Muscle of leg (tissue), 11 donors: ENCODE results near the gene ITGA11. TPM values are rescaled to one million over a fixed set of nuclear protein-coding genes. Genes with fewer than 3 reads are reported as not detected.

Experiments
- DNase-seq: peaks from one replicate; pipeline ENCODE4 v3.0.0; 2013
- H3K27ac ChIP-seq: one replicate; pipeline ENCODE4 v1.5.1; 2013; ENCODE audit warnings: mild to moderate bottlenecking, low read length, control low read depth
- H3K27me3 ChIP-seq: one replicate; pipeline ENCODE4 v1.6.1; 2013; ENCODE audit warnings: low read length; ENCODE audit not compliant: control insufficient read depth, insufficient read depth
- H3K36me3 ChIP-seq: one replicate; pipeline ENCODE4 v1.6.1; 2013; ENCODE audit warnings: low read length; ENCODE audit not compliant: control insufficient read depth, insufficient read depth
- H3K4me1 ChIP-seq: one replicate; pipeline ENCODE4 v1.6.1; 2013; ENCODE audit warnings: low read length; ENCODE audit not compliant: control insufficient read depth, insufficient read depth
- H3K4me3 ChIP-seq: one replicate; pipeline ENCODE4 v1.5.1; 2013; ENCODE audit warnings: low read length, control low read depth
- H3K9me3 ChIP-seq: replicated peaks from 2 replicates; pipeline ENCODE4 v1.6.1; 2013; ENCODE audit warnings: low read depth, low read length; ENCODE audit not compliant: control insufficient read depth
- WGBS: methylation state at CpG from one replicate; pipeline ENCODE4 v1.1.5; 2013; ENCODE audit warnings: missing lambda C conversion rate; ENCODE audit not compliant: insufficient coverage; 5-methylcytosine and 5-hydroxymethylcytosine counted together
- polyA plus RNA-seq, 8 donors: library from polyadenylated mRNA; unstranded; fragments of 120-200 nt; gene quantifications; one replicate each; pipeline versions ENCODE4 v1.2.1 to v1.2.3, GENCODE V29; 2013; ENCODE audit warnings: inconsistent platforms in 1 of 8, low replicate concordance in 1 of 8; ENCODE audit not compliant: insufficient read length in 8 of 8, insufficient read depth in 1 of 8
- total RNA-seq: library from RNA; stranded (reverse); fragments of 120-200 nt; gene quantifications from one replicate; pipeline ENCODE4 v1.2.4, GENCODE V29; 2013

The ITGA11 gene
- total and polyA plus RNA-seq, 9 donors, result 1.8 to 17.9 (median 5.5) TPM

GRCh38 chr15:68353421-68354135, 78.4 kb downstream of the ITGA11 start:
- H3K4me1 ChIP-seq, result peaks cover 15% of the 10 kb centered on the region
- no peak overlapping the region for H3K4me3 ChIP-seq
- H3K27ac ChIP-seq, result no peak overlapping the region
- 83% methylated on average over 3 of the region's 7 CpGs for WGBS
- DNase-seq, result no peak
- no peaks in the 10 kb centered on the region for H3K27me3 ChIP-seq
- H3K36me3 ChIP-seq, result no peaks in the 10 kb centered on the region
- H3K9me3 ChIP-seq, result peaks cover 4% of the 10 kb centered on the region

GRCh38 chr15:68352401-68353062, 79.4 kb downstream of the ITGA11 start:
- Histone ChIP-seq H3K4me1 (peaks cover 25% of the 10 kb centered on the region), H3K9me3 (peaks cover 4% of the 10 kb centered on the region), H3K27ac (no peak overlapping the region), H3K36me3 (no peaks in the 10 kb centered on the region), H3K4me3 (no peak overlapping the region), H3K27me3 (no peaks in the 10 kb centered on the region)
- peak; percentile 50 for DNase-seq
- WGBS, result 79% methylated on average over 7 of the region's 10 CpGs

- no peaks in the 10 kb centered on the region for H3K9me3 ChIP-seq
- H3K36me3 ChIP-seq, result no peaks in the 10 kb centered on the region
- H3K27ac ChIP-seq, result no peak overlapping the region
- peak; percentile 48 for DNase-seq
- 39% methylated on average over 2 of the region's 6 CpGs for WGBS
- no peak overlapping the region for H3K4me3 ChIP-seq
- H3K4me1 ChIP-seq, result peaks cover 50% of the 10 kb centered on the region
- no peaks in the 10 kb centered on the region for H3K27me3 ChIP-seq
These were observed 82.8 kb downstream of the ITGA11 start for GRCh38 chr15:68349151-68349550.

- no peak overlapping the region for H3K27ac ChIP-seq
- no peak overlapping the region for H3K4me3 ChIP-seq
- H3K27me3 ChIP-seq, result no peaks in the 10 kb centered on the region
- WGBS, result 63% methylated on average over 6 of the region's 9 CpGs
- no peaks in the 10 kb centered on the region for H3K9me3 ChIP-seq
- no peak for DNase-seq
- peaks cover 55% of the 10 kb centered on the region for H3K4me1 ChIP-seq
- no peaks in the 10 kb centered on the region for H3K36me3 ChIP-seq
These were observed 83.4 kb downstream of the ITGA11 start for GRCh38 chr15:68348606-68349005.

GRCh38 chr15:68348081-68348480, 83.9 kb downstream of the ITGA11 start:
- no peaks in the 10 kb centered on the region for H3K27me3 ChIP-seq
- no peaks in the 10 kb centered on the region for H3K9me3 ChIP-seq
- no peak overlapping the region for H3K4me3 ChIP-seq
- 67% methylated on average over 6 of the region's 6 CpGs for WGBS
- no peak overlapping the region for H3K27ac ChIP-seq
- H3K36me3 ChIP-seq, result no peaks in the 10 kb centered on the region
- DNase-seq, result no peak
- H3K4me1 ChIP-seq, result peaks cover 60% of the 10 kb centered on the region

GRCh38 chr15:68347392-68347791, 84.6 kb downstream of the ITGA11 start:
- 60% methylated on average over 1 of the region's 7 CpGs for WGBS
- no peaks in the 10 kb centered on the region for H3K36me3 ChIP-seq

GRCh38 chr15:68346979-68347378, 85.0 kb downstream of the ITGA11 start:
- no peak overlapping the region for H3K27ac ChIP-seq
- H3K27me3 ChIP-seq, result no peaks in the 10 kb centered on the region
- 70% methylated on average over 2 of the region's 6 CpGs for WGBS
- peaks cover 66% of the 10 kb centered on the region for H3K4me1 ChIP-seq
- H3K36me3 ChIP-seq, result no peaks in the 10 kb centered on the region
- no peak overlapping the region for H3K4me3 ChIP-seq
- H3K9me3 ChIP-seq, result no peaks in the 10 kb centered on the region
- DNase-seq, result no peak

More at GRCh38 chr15:68347392-68347791, 84.6 kb downstream of the ITGA11 start:
- H3K9me3 ChIP-seq, result no peaks in the 10 kb centered on the region
- H3K4me1 ChIP-seq, result peaks cover 62% of the 10 kb centered on the region
- no peaks in the 10 kb centered on the region for H3K27me3 ChIP-seq
- DNase-seq, result peak; percentile 75
- no peak overlapping the region for H3K27ac ChIP-seq
- H3K4me3 ChIP-seq, result no peak overlapping the region

- DNase-seq, result peak; percentile 68
- WGBS, result 71% methylated on average over 4 of the region's 5 CpGs
- H3K4me1 ChIP-seq, result peaks cover 81% of the 10 kb centered on the region
These were observed 86.5 kb downstream of the ITGA11 start for GRCh38 chr15:68345481-68345880.

GRCh38 chr15:68344600-68344999, 87.4 kb downstream of the ITGA11 start:
- H3K4me1 ChIP-seq, result peaks cover 88% of the 10 kb centered on the region
- no peak overlapping the region for H3K27ac ChIP-seq
- no peaks in the 10 kb centered on the region for H3K27me3 ChIP-seq
- H3K36me3 ChIP-seq, result no peaks in the 10 kb centered on the region
- 94% methylated on average over 5 of the region's 7 CpGs for WGBS
- no peak overlapping the region for H3K4me3 ChIP-seq
- DNase-seq, result no peak
- no peaks in the 10 kb centered on the region for H3K9me3 ChIP-seq

More at GRCh38 chr15:68345481-68345880, 86.5 kb downstream of the ITGA11 start:
- Histone ChIP-seq H3K27me3 (no peaks in the 10 kb centered on the region), H3K9me3 (no peaks in the 10 kb centered on the region), H3K4me3 (no peak overlapping the region), H3K27ac (no peak overlapping the region), H3K36me3 (no peaks in the 10 kb centered on the region)

- Histone ChIP-seq H3K27me3 (no peaks in the 10 kb centered on the region), H3K36me3 (no peaks in the 10 kb centered on the region), H3K4me1 (peaks cover 88% of the 10 kb centered on the region), H3K27ac (no peak overlapping the region), H3K4me3 (no peak overlapping the region), H3K9me3 (no peaks in the 10 kb centered on the region)
- DNase-seq, result no peak
- WGBS, result 75% methylated on average over 8 of the region's 14 CpGs
These were observed 88.3 kb downstream of the ITGA11 start for GRCh38 chr15:68343579-68344225.
